ENCODE measurements around the gene FAM219A. TPM values are rescaled to one million over a fixed set of nuclear protein-coding genes. Genes with fewer than 3 reads are reported as not detected.

Gene FAM219A
- total RNA-seq: 17.3 and 19.7 TPM in 2 replicates

- Mint-ChIP-seq H3K9me3 (no peaks in the 10 kb centered on the region), H3K4me3 (ENCODE audit: low read depth) (peak within 1 kb of the TSS; percentile 88), H3K27ac (peak within 1 kb of the TSS; percentile 60), H3K27me3 (ENCODE audit: low read depth) (peaks cover 17% of the 10 kb centered on the region), H3K4me1 (ENCODE audit: low read depth) (peaks cover 43% of the 10 kb centered on the region), H3K36me3 (ENCODE audit: low read depth) (no peaks in the 10 kb centered on the region)
- DNase-seq (ENCODE audit: low spot score): peak; percentile 99
- intact Hi-C loops (cut with micrococcal nuclease): loop anchor here (1.0 to 10.0 kb wide), 6 partner anchors 154 to 1163 kb away; partner anchors contain the start of genes ATOSB, DCAF12, DNAJB5 and NFX1
Observed at GRCh38 chr9:34458013-34458958, at the start of gene FAM219A, which contains the start of gene DNAI1. Gene FAM219A, minus strand, starts transcription at chr9:34458570. Its CDS starts 307 bp downstream, at chr9:34458263. Gene DNAI1, plus strand, starts transcription at chr9:34458805. Its CDS starts 201 bp downstream, at chr9:34459006.

- intact Hi-C loops (cut with micrococcal nuclease): no loop called here
- Mint-ChIP-seq H3K4me3 (ENCODE audit: low read depth) (no peak overlapping the region), H3K9me3 (no peaks in the 10 kb centered on the region), H3K27me3 (ENCODE audit: low read depth) (no peaks in the 10 kb centered on the region), H3K36me3 (ENCODE audit: low read depth) (no peaks in the 10 kb centered on the region), H3K27ac (no peak overlapping the region), H3K4me1 (ENCODE audit: low read depth) (no peaks in the 10 kb centered on the region)
- no peak for DNase-seq (ENCODE audit: low spot score)
Observed at GRCh38 chr9:34507966-34508365, 49.6 kb upstream of the FAM219A start.

GRCh38 chr9:34507556-34507955 lies 49.2 kb upstream of the FAM219A start:
- H3K4me1 Mint-ChIP-seq (ENCODE audit: low read depth): no peaks in the 10 kb centered on the region
- H3K27ac Mint-ChIP-seq: no peak overlapping the region
- DNase-seq (ENCODE audit: low spot score): no peak
- no peaks in the 10 kb centered on the region for H3K9me3 Mint-ChIP-seq
- no peak overlapping the region for H3K4me3 Mint-ChIP-seq (ENCODE audit: low read depth)
- no peaks in the 10 kb centered on the region for H3K36me3 Mint-ChIP-seq (ENCODE audit: low read depth)
- intact Hi-C loops (cut with micrococcal nuclease): no loop called here
- no peaks in the 10 kb centered on the region for H3K27me3 Mint-ChIP-seq (ENCODE audit: low read depth)

GRCh38 chr9:34506623-34507022 lies 48.3 kb upstream of the FAM219A start:
- H3K4me3 Mint-ChIP-seq (ENCODE audit: low read depth): no peak overlapping the region
- H3K36me3 Mint-ChIP-seq (ENCODE audit: low read depth): no peaks in the 10 kb centered on the region
- no peaks in the 10 kb centered on the region for H3K4me1 Mint-ChIP-seq (ENCODE audit: low read depth)
- no peak for DNase-seq (ENCODE audit: low spot score)
- no peak overlapping the region for H3K27ac Mint-ChIP-seq
- H3K9me3 Mint-ChIP-seq: no peaks in the 10 kb centered on the region
- no peaks in the 10 kb centered on the region for H3K27me3 Mint-ChIP-seq (ENCODE audit: low read depth)
- intact Hi-C loops (cut with micrococcal nuclease): no loop called here

- Mint-ChIP-seq H3K4me3 (ENCODE audit: low read depth) (no peak overlapping the region), H3K9me3 (no peaks in the 10 kb centered on the region)
- intact Hi-C loops (cut with micrococcal nuclease): no loop called here
Observed at GRCh38 chr9:34505370-34506120, 47.2 kb upstream of the FAM219A start.

GRCh38 chr9:34503406-34503805 lies 45.0 kb upstream of the FAM219A start:
- H3K27ac Mint-ChIP-seq: no peak overlapping the region
- H3K36me3 Mint-ChIP-seq (ENCODE audit: low read depth): no peaks in the 10 kb centered on the region
- DNase-seq (ENCODE audit: low spot score): no peak
- peaks cover 10% of the 10 kb centered on the region for H3K4me1 Mint-ChIP-seq (ENCODE audit: low read depth)
- intact Hi-C loops (cut with micrococcal nuclease): loop anchor here (5.0 kb wide), 1 partner anchor 89 kb away; no protein-coding TSS in a partner anchor
- H3K27me3 Mint-ChIP-seq (ENCODE audit: low read depth): no peaks in the 10 kb centered on the region
- no peaks in the 10 kb centered on the region for H3K9me3 Mint-ChIP-seq
- H3K4me3 Mint-ChIP-seq (ENCODE audit: low read depth): no peak overlapping the region

More at GRCh38 chr9:34505370-34506120, 47.2 kb upstream of the FAM219A start:
- no peaks in the 10 kb centered on the region for H3K36me3 Mint-ChIP-seq (ENCODE audit: low read depth)
- no peaks in the 10 kb centered on the region for H3K27me3 Mint-ChIP-seq (ENCODE audit: low read depth)
- no peak for DNase-seq (ENCODE audit: low spot score)
- no peak overlapping the region for H3K27ac Mint-ChIP-seq
- H3K4me1 Mint-ChIP-seq (ENCODE audit: low read depth): peaks cover 1% of the 10 kb centered on the region

GRCh38 chr9:34502891-34503290 lies 44.5 kb upstream of the FAM219A start:
- intact Hi-C loops (cut with micrococcal nuclease): loop anchor here (5.0 kb wide), 1 partner anchor 89 kb away; no protein-coding TSS in a partner anchor
- H3K27me3 Mint-ChIP-seq (ENCODE audit: low read depth): no peaks in the 10 kb centered on the region
- no peaks in the 10 kb centered on the region for H3K36me3 Mint-ChIP-seq (ENCODE audit: low read depth)
- no peak for DNase-seq (ENCODE audit: low spot score)
- H3K9me3 Mint-ChIP-seq: no peaks in the 10 kb centered on the region
- no peak overlapping the region for H3K4me3 Mint-ChIP-seq (ENCODE audit: low read depth)
- peaks cover 10% of the 10 kb centered on the region for H3K4me1 Mint-ChIP-seq (ENCODE audit: low read depth)
- no peak overlapping the region for H3K27ac Mint-ChIP-seq

- no peaks in the 10 kb centered on the region for H3K27me3 Mint-ChIP-seq (ENCODE audit: low read depth)
- H3K36me3 Mint-ChIP-seq (ENCODE audit: low read depth): no peaks in the 10 kb centered on the region
- no peak overlapping the region for H3K27ac Mint-ChIP-seq
- peaks cover 10% of the 10 kb centered on the region for H3K4me1 Mint-ChIP-seq (ENCODE audit: low read depth)
- H3K4me3 Mint-ChIP-seq (ENCODE audit: low read depth): no peak overlapping the region
- intact Hi-C loops (cut with micrococcal nuclease): loop anchor here (5.0 kb wide), 1 partner anchor 90 kb away; no protein-coding TSS in a partner anchor
- no peaks in the 10 kb centered on the region for H3K9me3 Mint-ChIP-seq
- DNase-seq (ENCODE audit: low spot score): no peak
Observed at GRCh38 chr9:34502471-34502870, 44.1 kb upstream of the FAM219A start.

GRCh38 chr9:34501889-34502425 lies 43.6 kb upstream of the FAM219A start:
- intact Hi-C loops (cut with micrococcal nuclease): loop anchor here (2.0 to 5.0 kb wide), 2 partner anchors 39 to 90 kb away; no protein-coding TSS in a partner anchor
- DNase-seq (ENCODE audit: low spot score): no peak
- no peak overlapping the region for H3K4me3 Mint-ChIP-seq (ENCODE audit: low read depth)
- H3K27ac Mint-ChIP-seq: no peak overlapping the region
- no peaks in the 10 kb centered on the region for H3K9me3 Mint-ChIP-seq
- H3K36me3 Mint-ChIP-seq (ENCODE audit: low read depth): no peaks in the 10 kb centered on the region
- H3K4me1 Mint-ChIP-seq (ENCODE audit: low read depth): peaks cover 10% of the 10 kb centered on the region
- no peaks in the 10 kb centered on the region for H3K27me3 Mint-ChIP-seq (ENCODE audit: low read depth)

- Mint-ChIP-seq H3K4me1 (ENCODE audit: low read depth) (peaks cover 12% of the 10 kb centered on the region), H3K27ac (no peak overlapping the region), H3K9me3 (no peaks in the 10 kb centered on the region), H3K36me3 (ENCODE audit: low read depth) (no peaks in the 10 kb centered on the region), H3K4me3 (ENCODE audit: low read depth) (no peak overlapping the region), H3K27me3 (ENCODE audit: low read depth) (no peaks in the 10 kb centered on the region)
- intact Hi-C loops (cut with micrococcal nuclease): loop anchor here (2.0 to 5.0 kb wide), 2 partner anchors 39 to 91 kb away; no protein-coding TSS in a partner anchor
- no peak for DNase-seq (ENCODE audit: low spot score)
Observed at GRCh38 chr9:34501372-34501771, 43.0 kb upstream of the FAM219A start.

GRCh38 chr9:34500623-34501267 lies 42.4 kb upstream of the FAM219A start:
- peak; percentile 60 for DNase-seq (ENCODE audit: low spot score)
- Mint-ChIP-seq H3K4me3 (ENCODE audit: low read depth) (no peak overlapping the region), H3K27ac (no peak overlapping the region), H3K9me3 (no peaks in the 10 kb centered on the region), H3K4me1 (ENCODE audit: low read depth) (peaks cover 15% of the 10 kb centered on the region), H3K36me3 (ENCODE audit: low read depth) (no peaks in the 10 kb centered on the region), H3K27me3 (ENCODE audit: low read depth) (no peaks in the 10 kb centered on the region)
- intact Hi-C loops (cut with micrococcal nuclease): loop anchor here (1.0 to 5.0 kb wide), 4 partner anchors 38 to 92 kb away; no protein-coding TSS in a partner anchor

- Mint-ChIP-seq H3K36me3 (ENCODE audit: low read depth) (no peaks in the 10 kb centered on the region), H3K4me3 (ENCODE audit: low read depth) (no peak overlapping the region), H3K4me1 (ENCODE audit: low read depth) (peaks cover 15% of the 10 kb centered on the region), H3K27ac (no peak overlapping the region), H3K27me3 (ENCODE audit: low read depth) (no peaks in the 10 kb centered on the region), H3K9me3 (no peaks in the 10 kb centered on the region)
- intact Hi-C loops (cut with micrococcal nuclease): no loop called here
- no peak for DNase-seq (ENCODE audit: low spot score)
Observed at GRCh38 chr9:34499076-34499475, 40.7 kb upstream of the FAM219A start.
